Measurements from ENCODE around the gene RBCK1.
"Not testable (repeated sequence)": the region's sequence is repeated elsewhere in the genome, so short reads cannot be mapped to it uniquely, and the experiment has no call there.

The RBCK1 gene

GRCh38 chr20:476561-477249 is 68.6 kb downstream of the RBCK1 start:
- DNase-seq, result not testable (repeated sequence)

GRCh38 chr20:478010-478948 is 70.2 kb downstream of the RBCK1 start:
- DNase-seq, result no peak

DNA sequence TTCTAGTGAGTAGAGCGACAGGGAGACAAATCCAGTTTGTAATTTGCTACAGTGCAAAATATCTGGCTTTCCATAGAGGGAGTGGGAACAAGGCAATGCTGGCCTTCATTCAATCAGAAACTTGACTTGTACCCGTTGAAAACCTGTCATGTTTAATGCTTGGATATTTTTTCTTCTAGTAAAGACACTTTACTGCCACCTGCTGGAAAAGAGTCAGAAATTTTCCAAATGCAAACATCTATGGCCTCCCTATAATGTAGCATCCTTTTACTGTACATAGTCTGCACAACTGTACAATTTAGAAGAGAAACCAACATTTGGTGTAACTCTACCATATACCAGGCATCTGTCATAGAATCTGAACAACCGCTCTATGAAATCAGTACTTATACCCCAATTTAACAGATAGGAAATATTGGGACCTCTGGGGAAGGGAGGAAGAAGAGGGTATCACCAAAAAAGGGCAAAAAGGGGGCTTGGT is 70.9 kb downstream of the RBCK1 start:
- DNase-seq, result peak; percentile 19

DNA sequence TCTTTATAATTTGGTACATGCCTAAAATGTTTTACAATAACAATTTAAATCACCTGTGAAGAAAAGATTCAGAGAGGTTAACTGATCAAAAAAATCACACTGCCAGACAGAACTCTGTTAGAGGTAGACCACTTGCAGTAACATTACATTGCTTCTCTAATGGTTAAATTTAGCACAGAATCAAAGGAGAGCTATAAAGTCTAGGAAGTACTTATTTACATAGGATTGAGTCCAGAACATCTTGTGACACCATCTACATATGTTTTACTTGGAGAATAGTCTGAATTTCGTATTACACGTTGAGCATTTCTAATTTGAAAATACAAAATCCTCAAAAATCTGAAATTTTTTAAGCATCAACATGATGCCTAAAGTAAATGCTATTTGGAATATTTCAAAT is 71.4 kb downstream of the RBCK1 start:
- no peak for DNase-seq

DNA sequence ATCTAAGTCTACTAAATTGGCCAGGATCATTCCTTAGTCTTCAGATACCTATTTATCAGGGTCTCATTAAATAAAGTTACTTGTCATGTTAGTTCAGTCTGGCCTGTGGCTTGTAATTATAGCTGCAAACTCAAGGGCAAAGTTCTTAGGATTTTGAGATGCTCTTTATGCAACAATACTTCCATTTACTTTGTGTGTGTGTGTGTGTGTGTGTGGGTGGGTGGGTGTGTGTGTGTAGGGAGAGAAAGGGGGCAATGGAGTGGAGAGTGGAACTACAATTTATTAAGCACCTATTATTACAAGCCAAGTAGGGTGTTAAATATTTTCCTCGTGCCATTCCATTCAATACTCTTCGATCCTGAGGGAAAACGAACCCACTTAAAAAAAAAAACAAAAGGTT is 71.9 kb downstream of the RBCK1 start:
- DNase-seq, result no peak

DNA sequence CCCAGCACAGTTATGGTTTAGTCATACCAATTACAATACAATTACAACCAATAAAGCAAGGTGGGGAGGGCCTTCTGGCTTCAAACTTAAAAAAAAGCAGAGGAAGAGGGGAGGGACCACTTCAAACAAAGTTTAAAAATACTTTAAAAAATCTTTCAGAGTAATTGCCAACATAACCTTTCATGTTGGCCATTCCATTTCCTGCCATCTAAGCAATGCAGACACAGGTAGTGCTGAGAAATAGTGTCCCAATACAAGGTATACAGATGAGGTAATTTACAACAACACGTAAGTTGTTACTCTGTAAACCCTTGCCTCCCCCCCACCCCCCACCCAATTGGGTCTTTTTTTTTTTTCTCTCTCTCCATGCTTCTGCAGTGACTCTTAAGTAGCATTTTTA is 73.1 kb downstream of the RBCK1 start:
- DNase-seq, result no peak
